Panc1 (cell line): Measurements from ENCODE around the gene NPTX1. TPM values are rescaled to one million over a fixed set of nuclear protein-coding genes. Genes with fewer than 3 reads are reported as not detected.

Experiments
- ATAC-seq: fragments of 200-7000 bp; cut with Tn5 transposase; 2 replicates; pipeline ENCODE4 v1.9.1; 2020; ENCODE audit warnings: mild to moderate bottlenecking, moderate library complexity
- BruUV-seq: library from RNA; stranded (reverse); fragments of 400-500 nt; replicated peaks from 2 replicates; lab custom pipeline; 2021; lab: Mats Ljungman, UMichigan
- CTCF ChIA-PET: fragments of 300-600 bp; sonication (Branson Sonifier 250); formaldehyde crosslinking; loops from one replicate; lab custom pipeline; 2022; ENCODE audit warnings: antibody characterized with exemption; lab: Charles Lee
- POLR2A ChIA-PET: fragments of 300-600 bp; sonication (Branson Sonifier 250); formaldehyde crosslinking; loops from one replicate; lab custom pipeline; 2022; ENCODE audit warnings: antibody characterized with exemption; lab: Charles Lee
- DNase-seq: peaks from one replicate; pipeline ENCODE4 v3.0.0-alpha.2; 2010; ENCODE audit warnings: low read depth, low spot score
- H3K27ac ChIP-seq: 2 replicates; pipeline ENCODE4 v1.5.1; 2011; ENCODE audit warnings: mild to moderate bottlenecking, low read length, inconsistent platforms
- H3K27me3 ChIP-seq: fragments of 200-500 bp; sonication (Bioruptor generic); 2 replicates; pipeline ENCODE4 v1.6.0; 2014; ENCODE audit warnings: low read length, inconsistent platforms; ENCODE audit not compliant: control insufficient read depth, insufficient read depth
- H3K36me3 ChIP-seq: fragments of 200-500 bp; sonication (Bioruptor generic); 2 replicates; pipeline ENCODE4 v1.5.1; 2014; ENCODE audit warnings: inconsistent platforms, mild to moderate bottlenecking, low read length, moderate library complexity; ENCODE audit not compliant: control insufficient read depth, insufficient read depth
- H3K4me1 ChIP-seq: 2 replicates; pipeline ENCODE4 v1.5.1; 2011; ENCODE audit warnings: inconsistent platforms, mild to moderate bottlenecking, low read length, moderate library complexity; ENCODE audit not compliant: control insufficient read depth, insufficient read depth
- H3K4me3 ChIP-seq, 2 experiments: 2 replicates each; pipeline ENCODE4 v1.5.1; 2011 to 2012; ENCODE audit warnings: low read depth in 2 of 2, low read length in 2 of 2, mild to moderate bottlenecking in 2 of 2, inconsistent platforms in 1 of 2, moderate library complexity in 1 of 2
- H3K9me3 ChIP-seq: fragments of 200-500 bp; sonication (Bioruptor generic); 2 replicates; pipeline ENCODE4 v1.5.1; 2014; ENCODE audit warnings: low read depth, mild to moderate bottlenecking, inconsistent platforms, low read length, moderate library complexity; ENCODE audit not compliant: control insufficient read depth, insufficient read depth
- POLR2AphosphoS5 ChIP-seq: IDR thresholded peaks from 2 replicates; pipeline ENCODE4 v1.6.1; 2012; ENCODE audit warnings: mild to moderate bottlenecking, low read depth, low read length, moderate library complexity
- REST ChIP-seq, 2 experiments: IDR thresholded peaks; 2 replicates each; pipeline ENCODE4 v1.6.1; 2011 to 2012; ENCODE audit warnings: low read depth in 2 of 2, control low read depth in 1 of 2, low read length in 1 of 2, mild to moderate bottlenecking in 1 of 2, moderate library complexity in 1 of 2; ENCODE audit not compliant: insufficient read depth in 1 of 2
- SIN3A ChIP-seq: IDR thresholded peaks from 2 replicates; pipeline ENCODE4 v1.6.1; 2012; ENCODE audit warnings: low read depth, mild to moderate bottlenecking, low read length, moderate library complexity, borderline replicate concordance; ENCODE audit not compliant: insufficient read depth
- TCF7L2 ChIP-seq: IDR thresholded peaks from 2 replicates; pipeline ENCODE4 v1.6.1; 2011; ENCODE audit warnings: mild to moderate bottlenecking, low read depth, low read length, inconsistent platforms
- in situ Hi-C: cut with HindIII; loops from 2 replicates; pipeline ENCODE4 v1.10.0; 2016; ENCODE audit warnings: low sequenced_read_pairs, low pct_unique_long_range_greater_than_20kb
- intact Hi-C: fragments of 100-400 bp; cut with micrococcal nuclease; formaldehyde crosslinking; loops from one replicate; pipeline ENCODE4 v1.10.0; 2022; ENCODE audit not compliant: unreplicated experiment
- total RNA-seq: library from RNA; stranded (reverse); gene quantifications from one replicate; pipeline ENCODE4 v1.2.1, GENCODE V29; 2021; ENCODE audit not compliant: unreplicated experiment
- TF ChIP-seq, protein P1 (sequence below): fragments of 450-650 bp; IDR thresholded peaks from 2 replicates; pipeline ENCODE4 v1.5.1; 2017; ENCODE audit warnings: mild to moderate bottlenecking

Gene NPTX1
- total RNA-seq, 1 experiment from 2014 or later = 1.1 TPM

DNA sequence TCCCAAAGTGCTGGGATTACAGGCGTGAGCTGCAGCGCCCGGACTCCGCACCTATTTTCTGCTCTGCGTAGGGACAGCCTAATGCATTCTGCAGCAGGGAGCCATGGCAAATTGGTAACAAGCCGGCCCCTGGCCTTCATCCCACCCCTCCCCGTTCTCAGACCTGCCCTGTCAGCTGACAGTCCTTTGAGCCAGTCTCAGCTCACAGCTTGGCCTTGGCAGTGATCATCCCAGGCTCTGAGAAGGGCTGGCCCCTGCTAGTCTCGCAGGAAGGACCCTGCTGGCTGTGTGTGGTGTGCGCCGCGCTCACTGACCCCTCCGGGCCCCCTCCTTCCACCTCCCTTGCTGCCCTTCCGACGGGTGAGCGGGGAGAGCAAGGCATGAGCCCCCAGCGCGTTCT lies 10.3 kb upstream of the NPTX1 start:
- BruUV-seq = no TSS peak
- no peak overlapping the region for H3K4me3 ChIP-seq
- POLR2A ChIA-PET = no interaction called here
- no peaks in the 10 kb centered on the region for H3K4me1 ChIP-seq
- H3K27me3 ChIP-seq = no peaks in the 10 kb centered on the region
- no peaks in the 10 kb centered on the region for H3K36me3 ChIP-seq
- no peak for DNase-seq
- no peaks in the 10 kb centered on the region for H3K9me3 ChIP-seq
- intact Hi-C loops (no loop called here), in situ Hi-C loops (no loop called here)
- TF ChIP-seq REST (IDR thresholded peaks at IDR 0.05; ENCODE audit: insufficient read depth in 1 of 2, low read depth in 2 of 2, low read length in 1 of 2) = no peak
- TF ChIP-seq, protein P1, sequence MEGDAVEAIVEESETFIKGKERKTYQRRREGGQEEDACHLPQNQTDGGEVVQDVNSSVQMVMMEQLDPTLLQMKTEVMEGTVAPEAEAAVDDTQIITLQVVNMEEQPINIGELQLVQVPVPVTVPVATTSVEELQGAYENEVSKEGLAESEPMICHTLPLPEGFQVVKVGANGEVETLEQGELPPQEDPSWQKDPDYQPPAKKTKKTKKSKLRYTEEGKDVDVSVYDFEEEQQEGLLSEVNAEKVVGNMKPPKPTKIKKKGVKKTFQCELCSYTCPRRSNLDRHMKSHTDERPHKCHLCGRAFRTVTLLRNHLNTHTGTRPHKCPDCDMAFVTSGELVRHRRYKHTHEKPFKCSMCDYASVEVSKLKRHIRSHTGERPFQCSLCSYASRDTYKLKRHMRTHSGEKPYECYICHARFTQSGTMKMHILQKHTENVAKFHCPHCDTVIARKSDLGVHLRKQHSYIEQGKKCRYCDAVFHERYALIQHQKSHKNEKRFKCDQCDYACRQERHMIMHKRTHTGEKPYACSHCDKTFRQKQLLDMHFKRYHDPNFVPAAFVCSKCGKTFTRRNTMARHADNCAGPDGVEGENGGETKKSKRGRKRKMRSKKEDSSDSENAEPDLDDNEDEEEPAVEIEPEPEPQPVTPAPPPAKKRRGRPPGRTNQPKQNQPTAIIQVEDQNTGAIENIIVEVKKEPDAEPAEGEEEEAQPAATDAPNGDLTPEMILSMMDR = no peak
- TF ChIP-seq TCF7L2 = no peak
- no peak for TF ChIP-seq POLR2AphosphoS5
- TF ChIP-seq SIN3A = no peak
- no peak overlapping the region for H3K27ac ChIP-seq
- CTCF ChIA-PET = no interaction called here
- no peak for ATAC-seq

DNA sequence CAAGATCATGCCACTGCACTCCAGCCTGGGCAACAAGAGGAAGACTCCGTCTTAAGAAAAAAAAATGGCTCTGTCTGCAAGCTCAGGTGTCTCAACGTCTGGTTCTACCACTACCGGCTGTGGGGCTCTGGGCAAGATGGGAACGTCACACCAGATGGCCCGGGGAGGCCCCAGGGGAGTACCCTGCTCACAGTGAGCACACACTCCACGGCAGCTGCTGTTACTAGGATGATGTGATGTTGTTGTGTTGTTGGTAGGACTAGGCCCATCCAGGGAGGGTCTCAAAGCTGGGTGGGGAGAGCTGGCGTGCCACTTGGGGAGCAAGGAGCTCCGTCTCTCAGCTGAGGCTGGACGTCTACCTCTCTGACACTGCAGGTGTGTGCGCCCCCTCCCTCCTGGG lies 9.4 kb upstream of the NPTX1 start:
- in situ Hi-C loops (no loop called here), intact Hi-C loops (no loop called here)
- Histone ChIP-seq H3K4me1 (no peaks in the 10 kb centered on the region), H3K36me3 (no peaks in the 10 kb centered on the region), H3K27ac (no peak overlapping the region), H3K27me3 (no peaks in the 10 kb centered on the region), H3K4me3 (no peak overlapping the region), H3K9me3 (no peaks in the 10 kb centered on the region)
- POLR2A ChIA-PET = no interaction called here
- no peak for TF ChIP-seq REST (IDR thresholded peaks at IDR 0.05; ENCODE audit: insufficient read depth in 1 of 2, low read depth in 2 of 2, low read length in 1 of 2)
- TF ChIP-seq, protein P1 = no peak
- TF ChIP-seq TCF7L2 = no peak
- TF ChIP-seq POLR2AphosphoS5 = no peak
- no peak for TF ChIP-seq SIN3A
- no TSS peak for BruUV-seq
- ATAC-seq (no peak), DNase-seq (no peak)
- CTCF ChIA-PET = no interaction called here
